ENCODE results near the gene MDH2. TPM values are rescaled to one million over a fixed set of nuclear protein-coding genes. Genes with fewer than 3 reads are reported as not detected.

The MDH2 gene
- total and polyA plus RNA-seq, 2 of the 4 experiments (the other 2 are of a cell fraction): 55.4 to 206 TPM

DNA sequence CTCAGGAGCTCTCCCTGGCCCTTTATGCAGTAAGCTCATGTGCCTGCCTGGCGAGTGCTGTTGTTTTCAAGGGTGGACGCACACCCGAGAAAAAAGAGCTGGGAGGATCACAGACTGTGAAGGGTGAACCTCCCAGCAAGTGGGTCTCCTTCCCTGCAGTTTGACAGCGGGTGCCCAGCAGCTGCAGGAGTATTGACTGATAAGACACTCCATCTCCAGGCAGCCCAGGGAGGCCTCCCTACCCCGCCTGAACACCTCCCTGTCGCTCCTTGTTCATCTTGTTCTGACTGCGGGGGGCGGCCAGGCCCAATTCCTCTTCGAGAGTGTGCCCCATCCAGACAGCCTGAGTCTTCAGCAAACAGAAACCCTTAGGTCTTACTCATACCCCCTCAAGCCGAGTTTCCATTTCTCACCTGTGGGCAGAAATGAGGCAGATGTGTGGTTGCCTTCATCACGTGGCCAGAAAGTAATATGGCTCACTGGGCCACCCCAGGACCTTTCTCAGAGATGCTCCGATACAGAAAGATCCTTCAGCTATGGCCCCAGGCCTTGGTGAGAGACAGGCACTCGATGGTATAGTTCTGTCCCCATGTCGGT, 17.2 kb downstream of the MDH2 start:
- no peak for ATAC-seq (ENCODE audit: low read depth)

More for the DNA sequence above, 17.2 kb downstream of the MDH2 start:
- CTCF ChIA-PET: no interaction called here
- Histone ChIP-seq H2BK5ac (ENCODE audit: low read depth, low read length, poor library complexity, severe bottlenecking) (no peak overlapping the region), H3K9me3 (ENCODE audit: control insufficient read depth, insufficient read depth, low read length) (no peaks in the 10 kb centered on the region), H3K27ac (ENCODE audit: insufficient read depth, low read length) (no peak overlapping the region), H3K14ac (replicated peaks; ENCODE audit: low read depth, low read length) (no peak overlapping the region), H3K79me1 (ENCODE audit: low read depth in 1 of 2, low read length in 2 of 2) (peaks cover 2 to 23% of the 10 kb centered on the region in 2 experiments; a peak in 3 of 4 replicates), H3K27me3 (ENCODE audit: control insufficient read depth, insufficient read depth, low read length) (no peaks in the 10 kb centered on the region), H3K4me3 (ENCODE audit: insufficient read depth, low read depth, low read length) (no peak overlapping the region), H3K4me2 (ENCODE audit: low read depth, low read length) (no peak overlapping the region), H2BK20ac (ENCODE audit: low read depth, low read length) (no peak overlapping the region), H3K36me3 (ENCODE audit: control insufficient read depth, insufficient read depth, low read length) (peaks cover 63% of the 10 kb centered on the region), H3K56ac (ENCODE audit: extremely low read depth, insufficient read depth, low read length) (no peak overlapping the region), H3K4me1 (ENCODE audit: control insufficient read depth, insufficient read depth, low read length) (peaks cover 3% of the 10 kb centered on the region), H3K9ac (ENCODE audit: low read depth, low read length) (no peak overlapping the region), H2BK120ac (ENCODE audit: low read depth, low read length) (no peak overlapping the region), H2AK9ac (replicated peaks; ENCODE audit: low read depth, low read length, poor library complexity) (peak overlapping the region; percentile 48), H3K23ac (ENCODE audit: low read depth, low read length) (no peak overlapping the region), H4K20me1 (ENCODE audit: insufficient read depth, low read length) (peaks cover 2% of the 10 kb centered on the region; the same call in 1 of the 2 replicates), H3K4ac (ENCODE audit: low read depth, low read length) (no peak overlapping the region), H4K91ac (ENCODE audit: insufficient read depth, low read depth, low read length) (no peak overlapping the region), H2AFZ (replicated peaks; ENCODE audit: low read length, poor library complexity) (no peak overlapping the region), H2BK15ac (ENCODE audit: low read depth, low read length) (no peak overlapping the region), H3K18ac (ENCODE audit: low read depth, low read length) (no peak overlapping the region), H2AK5ac (ENCODE audit: low read depth, low read length) (no peak overlapping the region), H3K9me1 (ENCODE audit: insufficient read depth, low read length) (peaks cover 14% of the 10 kb centered on the region), H4K5ac (ENCODE audit: low read depth, low read length) (no peak overlapping the region), H4K8ac (ENCODE audit: low read depth in 2 of 2, low read length in 2 of 2) (no peak overlapping the region)
- intact Hi-C loops (cut with micrococcal nuclease): no loop called here
- 100% methylated on average over 2 of the region's 14 CpGs; no CpG with 5 or more reads in 1 of the 2 experiments for WGBS, 2 experiments (ENCODE audit: extremely low coverage in 2 of 2, insufficient read length in 1 of 2)
- in situ Hi-C loops (cut with MboI; ENCODE audit: low sequenced_read_pairs): loop anchor here (5.0 kb wide), 1 partner anchor 67 kb away; no protein-coding TSS in a partner anchor
- TF ChIP-seq, protein P1, sequence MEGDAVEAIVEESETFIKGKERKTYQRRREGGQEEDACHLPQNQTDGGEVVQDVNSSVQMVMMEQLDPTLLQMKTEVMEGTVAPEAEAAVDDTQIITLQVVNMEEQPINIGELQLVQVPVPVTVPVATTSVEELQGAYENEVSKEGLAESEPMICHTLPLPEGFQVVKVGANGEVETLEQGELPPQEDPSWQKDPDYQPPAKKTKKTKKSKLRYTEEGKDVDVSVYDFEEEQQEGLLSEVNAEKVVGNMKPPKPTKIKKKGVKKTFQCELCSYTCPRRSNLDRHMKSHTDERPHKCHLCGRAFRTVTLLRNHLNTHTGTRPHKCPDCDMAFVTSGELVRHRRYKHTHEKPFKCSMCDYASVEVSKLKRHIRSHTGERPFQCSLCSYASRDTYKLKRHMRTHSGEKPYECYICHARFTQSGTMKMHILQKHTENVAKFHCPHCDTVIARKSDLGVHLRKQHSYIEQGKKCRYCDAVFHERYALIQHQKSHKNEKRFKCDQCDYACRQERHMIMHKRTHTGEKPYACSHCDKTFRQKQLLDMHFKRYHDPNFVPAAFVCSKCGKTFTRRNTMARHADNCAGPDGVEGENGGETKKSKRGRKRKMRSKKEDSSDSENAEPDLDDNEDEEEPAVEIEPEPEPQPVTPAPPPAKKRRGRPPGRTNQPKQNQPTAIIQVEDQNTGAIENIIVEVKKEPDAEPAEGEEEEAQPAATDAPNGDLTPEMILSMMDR (conservative IDR thresholded peaks at IDR 0.05; ENCODE audit: low read depth, low read length): no peak
- TF ChIP-seq SMC3 (IDR thresholded peaks at IDR 0.05; ENCODE audit: low read depth, low read length) (no peak), MAZ (IDR thresholded peaks at IDR 0.05; ENCODE audit: borderline replicate concordance, low read depth, low read length) (no peak), MAFK (IDR thresholded peaks at IDR 0.05; ENCODE audit: low read depth, low read length) (no peak), NFE2L2 (IDR thresholded peaks at IDR 0.05; ENCODE audit: low read depth, low read length) (no peak), MXI1 (IDR thresholded peaks at IDR 0.05; ENCODE audit: borderline replicate concordance, low read depth, low read length) (no peak), BHLHE40 (IDR thresholded peaks at IDR 0.05; ENCODE audit: low read depth, low read length) (no peak), POLR2A (IDR thresholded peaks at IDR 0.05; ENCODE audit: low read depth, low read length) (no peak), RAD21 (IDR thresholded peaks at IDR 0.05; ENCODE audit: low read length) (no peak), RFX5 (IDR thresholded peaks at IDR 0.05; ENCODE audit: low read depth, low read length) (no peak), CHD1 (IDR thresholded peaks at IDR 0.05; ENCODE audit: low read depth, low read length) (no peak), CEBPB (IDR thresholded peaks at IDR 0.05; ENCODE audit: low read depth, low read length) (no peak)
- TF ChIP-seq, protein P2, sequence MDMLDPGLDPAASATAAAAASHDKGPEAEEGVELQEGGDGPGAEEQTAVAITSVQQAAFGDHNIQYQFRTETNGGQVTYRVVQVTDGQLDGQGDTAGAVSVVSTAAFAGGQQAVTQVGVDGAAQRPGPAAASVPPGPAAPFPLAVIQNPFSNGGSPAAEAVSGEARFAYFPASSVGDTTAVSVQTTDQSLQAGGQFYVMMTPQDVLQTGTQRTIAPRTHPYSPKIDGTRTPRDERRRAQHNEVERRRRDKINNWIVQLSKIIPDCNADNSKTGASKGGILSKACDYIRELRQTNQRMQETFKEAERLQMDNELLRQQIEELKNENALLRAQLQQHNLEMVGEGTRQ (IDR thresholded peaks at IDR 0.05; ENCODE audit: low read depth, low read length): no peak
- TF ChIP-seq, protein P3, sequence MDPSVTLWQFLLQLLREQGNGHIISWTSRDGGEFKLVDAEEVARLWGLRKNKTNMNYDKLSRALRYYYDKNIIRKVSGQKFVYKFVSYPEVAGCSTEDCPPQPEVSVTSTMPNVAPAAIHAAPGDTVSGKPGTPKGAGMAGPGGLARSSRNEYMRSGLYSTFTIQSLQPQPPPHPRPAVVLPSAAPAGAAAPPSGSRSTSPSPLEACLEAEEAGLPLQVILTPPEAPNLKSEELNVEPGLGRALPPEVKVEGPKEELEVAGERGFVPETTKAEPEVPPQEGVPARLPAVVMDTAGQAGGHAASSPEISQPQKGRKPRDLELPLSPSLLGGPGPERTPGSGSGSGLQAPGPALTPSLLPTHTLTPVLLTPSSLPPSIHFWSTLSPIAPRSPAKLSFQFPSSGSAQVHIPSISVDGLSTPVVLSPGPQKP (IDR thresholded peaks at IDR 0.05; ENCODE audit: borderline replicate concordance, low read depth, low read length): no peak
- BruUV-seq (replicated peaks): no TSS peak
- POLR2A ChIA-PET (ENCODE audit: unreplicated experiment): no interaction called here
- dilution Hi-C loops (cut with HindIII; ENCODE audit: low sequenced_read_pairs, unreplicated experiment): no loop called here
- DNase-seq: no peak
